Left renal cortex interstitium (tissue), 4 donors: Measurements from ENCODE around the gene ARFGEF2. TPM values are rescaled to one million over a fixed set of nuclear protein-coding genes. Genes with fewer than 3 reads are reported as not detected.
"Not testable (repeated sequence)": the region's sequence is repeated elsewhere in the genome, so short reads cannot be mapped to it uniquely, and the experiment has no call there.

Source experiments
- DNase-seq, 4 donors: peaks; one replicate each; pipeline ENCODE4 v3.0.0-alpha.2; 2013; ENCODE audit warnings: low read depth in 4 of 4, low spot score in 2 of 4, missing footprints in 1 of 4
- polyA plus RNA-seq, 4 donors: library from polyadenylated mRNA; unstranded; fragments of 120-200 nt; gene quantifications; one replicate each; pipeline ENCODE4 v1.2.1, GENCODE V29; 2013; ENCODE audit not compliant: insufficient read length in 4 of 4

The ARFGEF2 gene
- polyA plus RNA-seq, 4 donors, result 23.2 to 31.5 (median 27.2) TPM

DNA sequence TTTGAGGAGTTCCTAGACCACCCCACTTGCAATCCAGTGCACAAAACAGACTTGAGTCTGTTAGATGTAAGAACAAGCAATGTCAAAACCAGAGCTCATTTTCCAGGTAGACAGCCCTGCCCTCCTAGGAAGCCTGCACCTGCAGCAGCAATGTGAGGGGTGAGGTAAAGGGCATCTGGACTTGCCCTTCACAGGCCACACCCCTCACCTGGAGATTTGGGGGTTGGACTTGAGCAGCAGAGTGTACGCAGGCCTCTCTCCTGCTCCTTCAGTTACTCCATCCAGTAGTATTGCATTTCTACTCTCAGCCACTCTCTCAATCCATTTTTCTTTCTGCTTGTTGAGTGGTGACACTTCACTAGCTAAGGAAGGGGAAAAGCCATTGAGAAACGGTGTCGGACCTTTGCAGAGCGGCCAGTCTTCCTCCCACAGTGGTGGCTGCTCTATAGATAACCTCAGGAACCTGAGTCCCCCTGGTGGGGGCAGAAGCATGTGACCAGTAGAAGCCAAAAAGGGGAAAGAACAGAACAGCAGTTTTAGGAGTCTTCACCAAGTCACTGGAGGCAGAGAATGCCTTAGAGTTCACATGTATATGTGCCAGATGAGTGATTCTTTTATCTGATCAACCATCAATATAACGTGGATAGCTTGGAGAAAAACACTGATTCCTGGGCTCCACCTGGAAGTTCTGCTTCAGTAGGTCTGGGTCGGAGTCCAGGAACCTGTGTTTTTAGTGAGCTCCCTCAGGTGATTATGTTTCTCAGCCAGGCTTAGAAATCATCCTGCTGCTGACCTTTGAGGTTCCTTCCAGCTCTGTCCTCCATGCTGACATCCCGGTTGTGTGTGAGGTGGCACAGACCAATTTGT lies 28.0 kb downstream of the ARFGEF2 start:
- no peak for DNase-seq

DNA sequence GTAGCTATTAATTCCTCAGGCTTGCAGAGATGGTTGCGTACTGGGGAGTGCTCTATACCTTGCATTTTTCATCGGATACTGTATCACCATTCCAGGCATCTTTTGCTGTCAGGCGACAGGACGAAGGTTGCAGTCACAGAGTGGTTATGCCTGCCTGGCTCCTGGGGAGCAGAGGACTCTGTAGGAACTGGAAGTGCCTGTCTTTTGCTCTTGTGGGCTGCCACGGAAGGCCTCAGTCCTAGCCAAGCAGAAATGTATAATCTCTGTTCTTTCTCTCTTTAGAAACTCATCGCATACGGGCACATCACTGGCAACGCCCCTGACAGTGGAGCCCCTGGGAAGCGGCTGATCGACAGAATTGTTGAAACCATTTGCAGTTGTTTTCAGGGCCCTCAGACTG lies 29.5 kb downstream of the ARFGEF2 start:
- DNase-seq, result no peak

DNA sequence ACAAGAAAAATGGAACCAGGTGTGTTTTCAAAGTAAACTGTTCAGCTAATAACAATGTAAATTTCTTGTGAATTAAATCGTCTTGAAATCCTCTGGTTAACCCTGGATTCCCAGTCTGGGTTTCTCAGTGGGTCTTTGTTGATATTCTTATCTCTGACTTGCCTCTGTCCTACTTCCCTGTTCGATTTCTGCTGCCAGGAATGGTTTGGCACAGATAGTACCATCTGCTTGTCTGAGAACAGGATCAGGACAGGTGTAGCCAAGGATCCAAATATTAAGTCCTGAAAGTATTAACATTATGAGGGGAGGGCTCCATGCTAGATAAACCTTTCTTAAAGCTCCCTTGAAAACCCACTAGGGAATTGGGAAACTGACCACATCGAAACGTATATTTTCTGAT lies 30.1 kb downstream of the ARFGEF2 start:
- DNase-seq, result no peak

DNA sequence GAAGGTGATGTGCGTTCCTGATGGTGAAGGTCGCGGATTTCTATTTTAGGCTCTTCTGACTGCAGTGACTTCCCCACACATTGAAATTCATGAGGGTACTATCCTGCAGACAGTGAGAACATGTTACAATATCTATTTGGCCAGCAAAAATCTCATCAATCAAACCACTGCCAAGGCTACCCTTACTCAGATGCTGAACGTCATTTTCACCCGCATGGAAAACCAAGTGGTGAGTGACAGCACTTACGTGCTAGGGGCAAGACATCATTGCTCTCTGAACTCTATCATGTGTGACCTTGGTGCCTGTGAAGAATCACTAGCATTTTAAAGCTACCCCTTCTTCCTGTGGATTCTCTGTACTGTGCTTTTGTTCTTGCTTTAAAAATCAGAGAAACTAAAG lies 31.1 kb downstream of the ARFGEF2 start:
- DNase-seq, result no peak

DNA sequence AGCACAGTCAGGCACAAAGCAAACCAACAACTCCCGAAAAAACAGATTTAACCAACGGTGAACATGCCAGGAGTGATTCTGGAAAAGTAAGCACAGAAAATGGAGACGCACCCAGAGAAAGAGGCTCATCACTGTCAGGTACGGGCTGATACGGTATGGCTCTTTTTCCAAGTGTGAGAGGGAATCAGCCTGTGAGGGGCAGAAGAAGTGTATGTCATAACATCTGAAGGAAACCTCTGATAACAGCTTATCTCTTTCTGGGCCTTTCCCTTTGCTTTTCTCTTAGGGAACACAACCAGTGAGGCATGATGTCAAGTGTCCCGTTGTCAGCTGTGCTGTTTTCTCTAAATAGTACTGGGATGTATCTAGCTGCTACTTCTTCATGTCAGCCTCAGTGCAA lies 32.1 kb downstream of the ARFGEF2 start:
- no peak for DNase-seq

DNA sequence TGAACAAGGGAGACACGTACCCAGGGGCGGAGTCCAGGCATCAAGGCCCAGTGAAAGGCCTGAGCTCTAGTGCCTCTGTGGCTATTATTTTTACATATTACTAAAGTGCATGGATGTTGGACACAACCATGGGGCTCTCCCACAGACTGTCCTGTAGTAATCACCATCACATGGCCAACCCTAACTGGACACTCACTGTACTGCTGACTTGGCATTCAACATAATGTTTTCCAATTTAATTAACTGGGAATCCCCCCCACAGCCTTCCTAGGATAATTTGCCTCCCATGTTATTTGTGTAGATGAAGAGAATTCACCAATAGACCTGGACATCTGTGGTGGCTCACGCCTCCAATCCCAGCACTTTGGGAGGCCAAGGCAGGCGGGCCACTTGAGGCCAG lies 34.5 kb downstream of the ARFGEF2 start:
- DNase-seq, result no peak

DNA sequence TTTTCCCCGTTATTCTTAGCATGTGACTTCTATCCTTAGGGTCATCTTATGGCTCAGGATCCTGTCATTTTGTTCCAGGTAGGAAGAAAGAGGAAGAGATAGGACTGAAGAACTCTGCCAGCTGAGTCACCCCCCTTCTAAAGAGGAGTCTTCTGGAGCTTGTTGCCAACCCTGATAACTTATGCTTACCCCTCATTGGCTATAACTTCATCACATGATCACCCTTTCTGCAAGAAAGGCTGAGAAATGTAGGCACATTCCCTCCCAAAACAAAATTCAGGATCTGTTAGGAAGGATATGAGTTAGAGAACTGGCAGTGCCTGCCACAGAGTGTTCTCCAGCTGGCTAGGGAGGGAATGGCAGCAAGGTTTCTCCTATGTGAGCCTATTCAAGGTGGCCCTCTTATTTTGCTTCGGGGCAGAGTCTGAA lies 35.6 kb downstream of the ARFGEF2 start:
- DNase-seq, result no peak

DNA sequence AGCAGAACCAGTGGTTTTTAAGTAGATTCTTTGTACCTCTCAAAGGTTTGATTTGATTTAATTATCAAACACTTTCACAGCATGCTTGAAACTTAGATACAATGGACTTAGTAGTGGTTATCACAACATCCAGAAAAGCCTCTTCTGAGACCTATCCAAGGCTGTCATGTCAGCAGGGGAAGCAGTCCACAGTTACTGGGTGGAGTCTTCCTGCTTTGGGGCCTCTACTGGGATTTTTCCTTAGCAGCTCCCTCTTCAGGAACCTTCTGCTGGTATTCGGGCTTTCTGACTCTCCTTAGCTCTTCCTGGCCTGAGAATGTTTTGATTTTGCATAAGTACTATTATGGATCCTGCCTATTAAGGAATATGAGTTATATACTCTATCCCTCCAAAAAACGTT lies 36.0 kb downstream of the ARFGEF2 start:
- no peak for DNase-seq

DNA sequence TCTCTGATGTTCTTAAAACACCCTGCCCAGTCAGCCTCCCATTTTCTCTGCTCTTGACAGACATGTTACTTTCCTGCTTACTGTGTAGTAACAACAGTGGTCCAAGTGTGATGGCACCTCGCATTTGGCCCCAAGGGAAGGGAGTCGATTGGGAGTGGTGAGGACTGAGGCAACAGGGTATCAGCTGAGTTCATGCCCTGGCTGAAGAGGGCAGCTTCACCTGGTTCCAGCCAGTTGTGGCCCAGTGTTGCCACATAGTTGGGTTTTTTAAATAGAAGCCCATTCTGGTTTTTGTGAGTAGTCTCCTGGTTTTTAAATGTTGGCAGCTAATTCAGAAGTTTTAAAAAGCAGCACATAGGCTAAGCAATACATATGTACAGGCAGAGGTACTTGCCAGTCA lies 37.2 kb downstream of the ARFGEF2 start:
- no peak for DNase-seq

DNA sequence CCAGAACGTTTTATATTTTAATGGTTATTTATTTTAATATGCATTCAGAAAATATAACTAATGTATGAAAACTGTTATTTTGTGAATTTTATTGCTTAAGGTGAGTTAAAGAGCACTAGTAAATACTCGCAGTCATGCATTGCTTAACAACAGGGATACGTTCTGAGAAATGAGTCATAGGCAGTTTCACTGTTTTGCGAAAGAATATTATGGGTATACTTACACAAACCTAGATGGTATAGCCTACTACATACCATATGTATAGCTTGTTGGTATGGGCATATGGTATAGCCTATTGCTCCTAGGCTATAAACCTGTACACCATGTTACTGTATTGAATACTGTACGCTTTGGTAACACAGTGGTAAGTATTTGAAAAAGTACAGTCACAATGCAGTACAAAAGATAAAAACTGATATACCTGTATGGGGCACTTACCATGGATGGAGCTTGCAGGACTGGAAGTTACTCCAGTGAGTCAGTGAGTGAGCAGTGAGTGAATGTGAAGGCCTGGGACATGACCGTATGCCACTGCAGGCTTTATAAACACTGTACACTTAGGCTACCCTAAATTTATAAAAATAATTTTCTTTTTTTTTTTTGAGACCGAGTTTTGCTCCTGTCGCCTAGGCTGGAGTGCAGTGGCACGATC lies 38.5 kb downstream of the ARFGEF2 start:
- no peak for DNase-seq

DNA sequence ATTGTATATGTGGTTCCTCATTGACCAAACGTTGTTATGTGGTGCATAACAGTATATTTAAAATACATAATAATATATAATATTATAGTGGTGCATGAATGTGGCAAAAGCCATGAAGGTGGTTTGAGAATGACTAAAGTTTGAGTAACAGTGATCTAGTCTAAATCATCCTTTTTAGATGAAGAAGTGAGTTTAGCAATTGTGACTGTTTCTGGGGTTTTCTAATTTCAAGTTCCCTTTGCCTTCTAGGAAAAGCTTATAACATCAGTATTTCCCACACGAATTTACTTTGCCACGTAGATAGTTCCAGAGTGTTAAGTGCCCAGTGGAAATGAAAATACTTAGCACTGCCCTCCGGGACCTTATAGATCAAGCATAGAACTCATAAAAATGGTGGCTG lies 40.9 kb downstream of the ARFGEF2 start:
- no peak for DNase-seq

DNA sequence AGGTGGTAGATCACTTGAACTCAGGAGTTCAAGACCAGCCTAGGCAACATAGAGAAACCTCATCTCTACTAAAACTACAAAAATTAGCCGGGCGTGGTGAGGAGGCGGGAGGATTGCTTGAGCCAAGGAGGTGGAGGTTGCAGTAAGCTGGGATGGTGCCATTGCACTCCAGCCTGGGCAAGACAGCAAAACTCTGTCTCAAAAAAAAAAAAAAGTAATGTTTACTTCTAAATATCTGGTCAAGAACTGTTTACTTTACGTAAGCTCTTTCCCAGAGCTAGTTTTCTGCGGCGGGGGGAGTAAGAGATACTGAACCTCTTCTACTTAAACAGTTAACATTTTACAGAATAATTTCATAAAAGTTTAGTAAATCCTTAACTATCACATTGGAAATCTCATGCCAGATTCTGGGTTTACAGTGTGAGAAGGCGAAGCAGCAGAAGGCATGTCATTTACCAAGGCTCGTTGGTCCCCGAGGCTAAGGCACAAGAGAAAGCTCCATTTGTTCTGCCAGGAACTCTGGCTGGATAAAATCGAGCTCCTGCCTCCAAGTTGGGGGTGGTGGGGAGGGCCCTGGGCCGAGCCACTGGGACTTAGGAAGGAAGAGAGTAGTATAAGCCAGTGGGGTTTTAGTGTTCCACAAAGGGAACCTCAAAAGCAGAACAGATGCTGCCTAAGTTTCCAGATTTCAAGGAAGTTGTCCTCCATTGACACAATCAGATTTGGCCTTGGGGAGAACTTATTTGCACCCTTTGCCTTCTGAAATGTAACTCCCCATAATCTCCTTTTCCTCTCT lies 41.7 kb downstream of the ARFGEF2 start:
- DNase-seq, result no peak

DNA sequence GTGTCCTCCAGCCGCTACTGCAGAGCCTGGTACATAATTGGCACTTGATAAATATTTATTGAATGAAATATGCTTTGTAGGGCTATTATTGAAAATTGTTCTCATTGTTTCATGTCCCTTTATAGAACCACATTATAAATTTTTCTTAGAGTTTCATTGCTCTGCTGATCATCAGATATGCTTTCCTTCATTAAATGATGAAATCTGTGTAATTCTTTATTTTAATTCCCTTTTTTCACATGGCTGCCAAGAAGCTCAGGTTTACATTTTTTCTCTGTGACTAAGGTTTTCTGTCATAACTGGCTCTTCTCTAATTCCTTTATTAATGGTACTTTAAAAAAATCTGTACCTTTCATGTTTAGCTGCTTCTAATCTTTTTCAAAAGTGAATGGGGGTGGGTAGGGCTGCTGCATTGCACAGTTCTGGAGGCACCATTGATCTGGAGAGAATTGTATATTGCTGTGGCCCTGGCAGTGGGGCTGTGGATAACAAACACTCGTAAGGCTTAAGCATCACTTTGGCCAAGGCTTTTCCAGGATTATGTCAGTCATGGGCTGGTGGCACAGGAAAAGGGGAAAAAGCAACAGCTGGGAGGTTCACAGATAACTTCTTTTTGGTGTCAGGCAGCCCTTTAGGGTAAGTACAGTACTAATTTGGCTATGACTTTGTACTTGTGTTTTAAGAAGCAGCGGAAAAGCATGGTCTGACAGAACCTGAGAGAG lies 43.8 kb downstream of the ARFGEF2 start:
- DNase-seq, result no peak

DNA sequence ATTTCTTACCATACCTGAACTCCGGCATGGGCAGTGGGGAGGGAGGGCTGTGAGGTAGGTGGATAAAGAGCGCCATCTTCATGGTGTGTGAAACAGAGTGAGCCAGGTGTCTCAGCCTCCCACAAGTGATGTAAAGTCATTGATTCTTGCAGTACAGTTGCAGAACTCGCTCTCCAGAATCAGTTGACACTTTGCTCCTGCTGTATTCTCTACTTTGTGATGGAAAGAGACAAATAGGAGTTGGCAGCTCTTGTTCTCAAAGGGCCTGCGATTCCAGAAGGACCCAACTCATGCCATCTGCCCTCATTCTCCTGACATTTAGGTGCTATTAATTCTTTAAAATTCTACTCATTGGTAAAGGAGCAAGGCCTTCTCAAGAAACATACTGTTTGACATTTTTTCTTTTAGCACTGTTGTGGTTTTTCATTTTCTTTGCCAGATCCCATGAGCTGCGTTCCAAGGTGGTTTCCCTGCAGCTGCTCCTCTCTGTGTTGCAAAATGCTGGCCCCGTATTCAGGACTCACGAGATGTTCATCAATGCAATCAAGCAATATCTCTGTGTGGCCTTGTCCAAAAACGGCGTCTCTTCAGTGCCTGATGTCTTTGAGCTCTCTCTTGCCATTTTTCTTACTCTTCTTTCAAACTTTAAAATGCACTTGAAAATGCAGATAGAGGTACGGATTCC lies 49.3 kb downstream of the ARFGEF2 start:
- no peak for DNase-seq

DNA sequence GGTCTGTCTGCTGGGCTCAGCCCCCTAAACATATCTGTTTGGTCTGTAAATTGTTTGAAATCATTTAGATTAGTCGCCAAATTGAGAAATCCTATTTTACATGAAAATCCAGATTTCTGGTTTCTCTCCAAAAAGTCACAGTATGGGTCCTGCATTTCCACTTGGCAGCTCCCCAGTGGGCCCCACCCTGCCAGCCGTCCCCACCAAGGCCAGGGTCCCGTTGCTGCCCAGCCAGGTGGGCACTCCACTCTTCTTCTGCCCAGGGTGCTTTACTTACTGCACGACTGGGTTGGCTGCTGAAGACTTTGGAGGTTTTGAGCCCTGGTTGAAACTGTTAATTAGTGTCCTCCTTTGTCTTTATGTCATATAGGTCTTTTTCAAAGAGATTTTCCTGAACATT lies 50.4 kb downstream of the ARFGEF2 start:
- DNase-seq, result no peak

DNA sequence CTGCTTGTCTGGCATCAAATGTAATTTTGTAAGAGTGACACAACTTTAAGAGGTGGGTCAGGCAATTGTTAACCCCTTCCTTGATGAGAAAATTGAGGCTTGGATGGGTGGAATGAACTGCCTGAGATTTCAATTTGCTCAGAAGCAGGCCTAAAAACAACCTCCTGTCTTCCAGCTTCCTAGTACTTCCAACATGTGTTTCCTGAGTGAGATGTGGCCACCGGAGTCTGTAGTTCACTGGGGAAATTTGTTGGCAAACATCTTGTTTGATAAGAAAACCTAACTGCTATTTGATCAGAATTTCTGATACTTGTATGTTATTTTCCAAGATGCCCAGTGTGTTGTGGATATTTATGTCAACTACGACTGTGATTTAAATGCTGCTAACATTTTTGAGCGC lies 51.3 kb downstream of the ARFGEF2 start:
- no peak for DNase-seq

DNA sequence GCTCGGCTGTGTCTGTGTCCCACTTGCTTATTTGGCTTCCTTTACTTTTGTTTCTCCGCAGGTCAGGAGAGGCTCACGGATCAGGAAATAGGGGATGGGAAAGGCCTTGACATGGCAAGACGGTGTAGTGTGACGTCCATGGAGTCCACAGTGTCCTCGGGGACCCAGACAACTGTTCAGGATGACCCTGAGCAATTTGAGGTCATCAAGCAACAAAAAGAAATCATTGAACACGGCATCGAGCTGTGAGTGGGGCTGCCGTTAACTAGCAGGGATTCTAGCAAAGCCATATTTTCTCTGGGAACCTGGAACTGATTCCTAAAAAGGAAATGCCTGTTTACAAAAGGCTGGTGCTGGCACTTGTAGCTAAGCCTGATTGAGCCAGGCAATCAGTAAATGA lies 54.4 kb downstream of the ARFGEF2 start:
- DNase-seq, result no peak

DNA sequence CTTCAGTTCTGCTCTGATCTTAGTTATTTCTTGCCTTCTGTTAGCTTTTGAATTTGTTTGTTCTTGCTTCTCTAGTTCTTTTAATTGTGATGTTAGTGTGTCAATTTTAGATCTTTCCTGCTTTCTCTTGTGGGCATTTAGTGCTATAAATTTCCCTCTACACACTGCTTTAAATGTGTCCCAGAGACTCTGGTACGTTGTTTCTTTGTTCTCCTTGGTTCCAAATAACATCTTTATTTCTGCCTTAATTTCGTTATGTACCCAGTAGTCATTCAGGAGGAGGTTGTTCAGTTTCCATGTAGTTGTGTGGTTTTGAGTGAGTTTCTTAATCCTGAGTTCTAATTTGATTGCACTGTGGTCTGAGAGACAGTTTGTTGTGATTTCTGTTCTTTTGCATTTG lies 58.5 kb downstream of the ARFGEF2 start:
- DNase-seq, result not testable (repeated sequence)

DNA sequence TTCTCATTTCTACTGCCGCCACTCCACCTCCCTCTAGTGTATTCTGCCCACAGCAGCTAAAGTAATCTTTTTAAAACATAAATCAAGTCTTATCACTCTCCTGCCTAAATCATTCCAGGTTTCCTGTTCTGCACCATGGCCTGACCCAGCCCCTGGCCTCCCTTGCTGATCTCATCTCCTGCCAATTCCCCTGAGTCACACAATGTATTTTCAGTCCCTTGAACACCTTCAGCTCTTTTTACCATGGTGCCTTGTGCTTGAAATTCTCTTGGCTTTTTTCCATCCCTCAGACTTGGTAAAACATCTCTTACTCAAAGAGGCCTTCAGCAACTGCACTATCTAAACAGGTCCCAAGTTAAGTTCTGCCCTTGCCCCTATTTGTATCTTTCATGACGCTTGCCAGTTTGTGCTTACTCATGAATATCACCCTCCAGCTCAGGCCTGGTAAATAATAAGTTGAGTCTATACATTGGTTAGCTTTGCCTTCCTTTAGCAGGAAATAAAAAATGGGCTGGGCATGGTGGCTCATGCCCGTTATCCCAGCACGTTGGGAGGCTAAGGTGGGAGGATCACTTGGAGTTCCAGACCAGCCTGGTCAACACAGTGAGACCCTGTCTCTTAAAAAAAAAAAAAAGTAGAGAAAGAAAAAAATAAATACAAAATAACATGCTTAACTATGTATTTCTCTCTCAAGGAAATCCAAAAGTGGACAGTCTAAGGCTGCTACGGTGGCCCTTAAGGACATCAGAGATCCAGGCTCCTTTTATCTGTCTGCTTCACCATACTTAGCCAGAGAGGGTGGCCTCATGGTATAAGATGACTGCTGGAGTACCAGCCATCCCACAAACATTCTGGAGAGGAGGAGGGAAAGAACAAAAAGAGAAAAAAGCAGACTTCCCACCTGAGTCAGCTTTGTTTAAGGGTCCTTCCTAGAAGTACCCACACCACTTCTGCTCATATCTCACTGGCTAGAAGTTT lies 62.2 kb downstream of the ARFGEF2 start:
- DNase-seq, result no peak
